GM18520 (cell line): ENCODE measurements around the gene TPRG1.

Source experiments
- ATAC-seq: cut with Tn5 transposase; IDR thresholded peaks from one replicate; pipeline ENCODE4 v1.9.1; 2021; ENCODE audit not compliant: unreplicated experiment

The TPRG1 gene

GRCh38 chr3:189349772-189350171, 178.0 kb downstream of the TPRG1 start:
- no peak for ATAC-seq

- ATAC-seq = no peak
These were observed 181.7 kb downstream of the TPRG1 start for GRCh38 chr3:189353318-189353965.

GRCh38 chr3:189353988-189354889, 182.5 kb downstream of the TPRG1 start:
- no peak for ATAC-seq

GRCh38 chr3:189355115-189355480, 183.3 kb downstream of the TPRG1 start:
- no peak for ATAC-seq

- no peak for ATAC-seq
These were observed 183.9 kb downstream of the TPRG1 start for GRCh38 chr3:189355481-189356201.

GRCh38 chr3:189360291-189360690, 188.5 kb downstream of the TPRG1 start:
- no peak for ATAC-seq

GRCh38 chr3:189361103-189361835, 189.5 kb downstream of the TPRG1 start:
- ATAC-seq = no peak

- no peak for ATAC-seq
These were observed 192.0 kb downstream of the TPRG1 start for GRCh38 chr3:189363590-189364255.

GRCh38 chr3:189365609-189366564, 194.1 kb downstream of the TPRG1 start:
- ATAC-seq = no peak

- ATAC-seq = no peak
These were observed 196.6 kb downstream of the TPRG1 start for GRCh38 chr3:189368384-189368783.

- no peak for ATAC-seq
These were observed 197.9 kb downstream of the TPRG1 start for GRCh38 chr3:189369636-189370035.

- no peak for ATAC-seq
These were observed 200.5 kb downstream of the TPRG1 start for GRCh38 chr3:189372243-189372642.
